GM12878 (cell line): ENCODE results near the gene CD151. TPM values are rescaled to one million over a fixed set of nuclear protein-coding genes. Genes with fewer than 3 reads are reported as not detected.

Source experiments
- ASH2L ChIP-seq: fragments of 300-600, 200-600 bp; sonication (generic); IDR thresholded peaks from 2 replicates; pipeline ENCODE4 v1.6.1; 2017; ENCODE audit warnings: low read depth, mild to moderate bottlenecking, borderline replicate concordance
- BRCA1 ChIP-seq: IDR thresholded peaks from 2 replicates; pipeline ENCODE4 v1.6.1; 2011; ENCODE audit warnings: low read depth, low read length, improper control_type of control experiment
- CEBPZ ChIP-seq: fragments of 150-350 bp; IDR thresholded peaks from 2 replicates; pipeline ENCODE4 v1.6.1; 2016; ENCODE audit warnings: low read depth, low read length
- DPF2 ChIP-seq: fragments of 450-650 bp; IDR thresholded peaks from 2 replicates; pipeline ENCODE4 v1.6.1; 2017; ENCODE audit warnings: mild to moderate bottlenecking
- IRF4 ChIP-seq: IDR thresholded peaks from 2 replicates; pipeline ENCODE4 v1.6.1; 2011; ENCODE audit warnings: low read depth, low read length
- JUNB ChIP-seq: IDR thresholded peaks from 2 replicates; pipeline ENCODE4 v1.6.1; 2016; ENCODE audit warnings: antibody characterized with exemption, mild to moderate bottlenecking
- MYC ChIP-seq: IDR thresholded peaks from 2 replicates; pipeline ENCODE4 v1.6.1; 2011; ENCODE audit warnings: mild to moderate bottlenecking, low read length, moderate library complexity, inconsistent platforms; ENCODE audit not compliant: insufficient read depth, insufficient replicate concordance, insufficient read length, severe bottlenecking
- NKRF ChIP-seq: fragments of 450-650 bp; conservative IDR thresholded peaks from 2 replicates; pipeline ENCODE4 v1.6.1; 2017; ENCODE audit warnings: mild to moderate bottlenecking, moderate library complexity
- POU2F2 ChIP-seq: IDR thresholded peaks from 3 replicates; pipeline ENCODE4 v1.6.1; 2011; ENCODE audit warnings: low read depth, mild to moderate bottlenecking, low read length, borderline replicate concordance
- REST ChIP-seq: IDR thresholded peaks from 2 replicates; pipeline ENCODE4 v1.6.1; 2012; ENCODE audit warnings: mild to moderate bottlenecking, low read depth, low read length
- SUPT20H ChIP-seq: IDR thresholded peaks from 2 replicates; pipeline ENCODE4 v1.6.1; 2011; ENCODE audit warnings: low read depth, mild to moderate bottlenecking, low read length, moderate library complexity, borderline replicate concordance; ENCODE audit not compliant: control insufficient read depth
- YY1 ChIP-seq: IDR thresholded peaks from 2 replicates; pipeline ENCODE4 v1.6.1; 2011; ENCODE audit warnings: low read depth, mild to moderate bottlenecking, low read length
- ZBED1 ChIP-seq: IDR thresholded peaks from 2 replicates; pipeline ENCODE4 v1.6.1; 2016; ENCODE audit warnings: borderline replicate concordance
- ZNF217 ChIP-seq: fragments of 450-650 bp; IDR thresholded peaks from 2 replicates; pipeline ENCODE4 v1.6.1; 2017; ENCODE audit warnings: antibody characterized with exemption, mild to moderate bottlenecking
- polyA plus RNA-seq, 11 experiments: library from polyadenylated mRNA; depleted of rRNA in 4 of 11; unstranded in 6 of 11; stranded (reverse) in 5 of 11; fragments of >200 nt; fragmentation: Nextera tagmentation in 4 of 11; fragmentation: Illumina TruSeq in 1 of 11; extraction: Ambion mirVana in 4 of 11; extraction: Trizol in 1 of 11; gene quantifications; 1 replicate in 1 of 11; 2 replicates in 10 of 11; pipeline versions ENCODE4 v1.2.1 to v1.2.3, GENCODE V29; 2011 to 2016; ENCODE audit warnings: inconsistent platforms in 2 of 11, missing spikeins in 2 of 11, low read depth in 1 of 11
- total RNA-seq, 4 experiments: library from RNA; depleted of rRNA in 3 of 4; stranded (reverse); fragments of >200 nt in 3 of 4; fragmentation: Illumina TruSeq in 1 of 4; extraction: Trizol in 1 of 4; gene quantifications; 2 replicates each; pipeline versions ENCODE4 v1.2.1 to v1.2.3, GENCODE V29; 2013 to 2021

Gene CD151
- total and polyA plus RNA-seq, 10 of the 15 experiments (the other 5 are each of a cell fraction or from before 2014, with no cell fraction given), result 0.52 to 41.7 (median 14.7) TPM

- TF ChIP-seq POU2F2, result peak; percentile 70; the same call in 2 of the 3 replicates
- no peak for TF ChIP-seq IRF4
- TF ChIP-seq ZBED1, result no peak
- no peak for TF ChIP-seq CEBPZ
- TF ChIP-seq JUNB, result no peak
- TF ChIP-seq REST, result no peak
- no peak for TF ChIP-seq SUPT20H
- no peak for TF ChIP-seq MYC
- no peak for TF ChIP-seq ZNF217
- TF ChIP-seq NKRF, result peak; percentile 87
- TF ChIP-seq DPF2, result peak; percentile 86
- no peak for TF ChIP-seq ASH2L
- no peak for TF ChIP-seq BRCA1
- TF ChIP-seq YY1, result 0 out of 2 replicates have a peak, but pooled peaks have one; percentile 21
Observed at GRCh38 chr11:819129-819931, 13.4 kb upstream of the CD151 start (continued).
